GM20431 (cell line): Measurements from ENCODE around the gene KDM4C.
"Not testable (repeated sequence)": the region's sequence is repeated elsewhere in the genome, so short reads cannot be mapped to it uniquely, and the experiment has no call there.

ENCODE experiments used
- in situ Hi-C: fragments of 300-500 bp; cut with MseI, MboI; formaldehyde crosslinking; loops from one replicate; pipeline ENCODE4 v1.15.0; 2020; ENCODE audit warnings: low sequenced_read_pairs; ENCODE audit not compliant: unreplicated experiment

Gene KDM4C

DNA sequence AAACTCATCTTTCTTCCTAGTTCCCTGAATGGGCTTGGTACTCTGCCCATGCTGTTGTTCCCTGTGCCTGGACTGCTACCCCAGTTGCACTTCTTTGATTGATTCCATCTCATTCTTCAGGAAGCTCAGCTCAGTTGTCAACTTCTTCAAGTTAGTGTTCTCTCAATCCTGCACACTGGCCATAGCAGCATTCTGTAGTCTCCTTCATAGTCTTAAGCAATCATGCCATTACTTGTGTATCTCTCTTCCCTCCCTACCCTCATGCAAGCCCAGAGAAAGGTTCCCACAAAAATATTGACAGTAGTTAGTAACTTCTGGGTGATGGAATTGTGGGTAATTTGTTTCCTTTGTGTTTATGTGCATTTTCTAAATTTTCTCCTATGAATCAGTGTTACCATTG is 5.5 kb downstream of the KDM4C start:
- in situ Hi-C loops = no loop called here

DNA sequence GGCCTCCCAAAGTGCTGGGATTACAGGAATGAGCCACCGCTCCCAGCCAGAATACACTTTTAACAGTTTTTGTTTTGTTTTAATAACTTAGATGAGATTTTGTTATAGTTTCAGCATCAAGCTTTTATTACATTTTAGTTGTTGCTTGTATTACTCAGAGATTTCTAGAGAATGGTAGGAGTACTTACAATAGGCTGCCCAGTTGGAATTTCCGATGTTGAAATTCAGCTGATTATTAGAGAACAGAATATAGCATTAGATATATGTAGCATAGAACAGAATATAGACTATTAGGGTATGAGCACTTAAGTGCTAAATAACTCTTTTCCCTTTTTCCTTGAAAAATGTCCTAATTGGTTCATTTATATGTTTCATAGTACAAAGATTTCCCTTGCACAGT is 6.2 kb downstream of the KDM4C start:
- in situ Hi-C loops = no loop called here

DNA sequence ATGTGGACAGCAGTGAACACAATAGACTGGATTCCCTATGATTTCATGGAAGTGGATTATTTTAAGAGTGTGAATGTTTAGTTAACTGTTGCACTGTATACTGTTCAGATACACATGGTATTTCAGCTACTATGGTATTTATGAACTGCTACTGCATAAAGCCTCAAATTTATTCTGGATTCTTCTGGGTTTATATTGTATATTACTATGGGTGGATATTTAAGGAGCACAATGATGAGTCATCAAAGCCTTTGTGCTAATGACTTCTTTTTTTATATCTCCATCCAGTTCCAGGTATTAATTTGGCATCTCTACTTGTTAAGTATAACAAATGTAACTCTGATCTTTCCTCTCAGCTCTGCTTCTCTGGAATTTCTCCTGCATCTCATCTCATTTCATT is 6.8 kb downstream of the KDM4C start:
- in situ Hi-C loops = no loop called here

DNA sequence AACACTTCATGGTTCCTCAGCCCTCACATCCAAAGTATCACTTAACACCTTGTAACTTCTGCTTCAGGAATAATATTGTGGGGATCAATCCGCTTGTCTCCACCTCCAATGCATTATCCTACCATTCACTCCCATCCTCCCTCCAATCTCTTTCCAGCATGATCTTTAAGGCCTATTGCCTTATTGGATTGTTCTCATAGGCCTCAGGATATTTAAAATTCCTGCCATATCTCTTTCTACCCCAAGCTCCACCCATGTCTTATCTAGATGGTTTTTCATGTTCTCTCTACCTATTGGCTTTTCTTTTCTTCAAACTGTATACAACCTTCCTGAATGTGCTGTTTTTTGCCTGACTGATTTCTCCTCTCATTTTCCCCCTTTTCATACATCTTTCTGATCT is 7.2 kb downstream of the KDM4C start:
- in situ Hi-C loops = no loop called here

DNA sequence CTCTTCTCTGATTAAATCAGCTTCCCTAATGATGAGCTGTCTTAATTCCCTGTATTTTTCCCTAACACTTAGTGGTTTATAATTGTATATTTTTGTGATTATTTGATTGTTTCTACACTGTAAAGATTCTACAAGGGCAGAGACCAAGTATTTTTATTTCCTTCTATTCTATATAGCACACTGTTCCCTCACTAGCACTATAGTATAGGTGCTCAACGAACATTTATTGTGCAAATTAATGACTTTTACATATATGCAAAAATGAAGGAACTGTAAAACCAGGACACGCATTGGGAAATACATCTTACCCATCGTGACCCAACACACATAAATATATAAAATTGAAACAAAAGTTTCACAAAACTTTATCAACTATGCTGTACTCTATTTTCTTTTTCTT is 7.6 kb downstream of the KDM4C start:
- in situ Hi-C loops = no loop called here

DNA sequence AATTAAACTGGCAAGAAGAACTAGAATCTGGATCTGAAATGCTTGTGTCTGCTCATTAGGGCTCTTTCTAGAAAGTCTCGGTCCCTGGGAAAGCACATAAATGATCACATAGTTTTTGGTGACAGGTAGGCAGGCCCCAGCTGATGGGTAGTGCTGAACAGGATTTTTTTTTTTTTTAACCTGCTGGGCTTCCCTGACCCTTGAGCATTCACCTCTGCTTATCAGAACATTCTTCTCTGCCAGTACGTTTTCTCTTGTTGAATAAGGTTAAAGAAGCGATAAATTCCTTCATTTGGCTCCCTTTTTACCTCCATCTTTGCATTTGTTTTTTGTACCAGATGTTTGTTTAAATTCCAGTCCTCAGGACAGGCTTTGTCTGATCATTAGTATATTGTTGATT is 8.8 kb downstream of the KDM4C start:
- in situ Hi-C loops = no loop called here

DNA sequence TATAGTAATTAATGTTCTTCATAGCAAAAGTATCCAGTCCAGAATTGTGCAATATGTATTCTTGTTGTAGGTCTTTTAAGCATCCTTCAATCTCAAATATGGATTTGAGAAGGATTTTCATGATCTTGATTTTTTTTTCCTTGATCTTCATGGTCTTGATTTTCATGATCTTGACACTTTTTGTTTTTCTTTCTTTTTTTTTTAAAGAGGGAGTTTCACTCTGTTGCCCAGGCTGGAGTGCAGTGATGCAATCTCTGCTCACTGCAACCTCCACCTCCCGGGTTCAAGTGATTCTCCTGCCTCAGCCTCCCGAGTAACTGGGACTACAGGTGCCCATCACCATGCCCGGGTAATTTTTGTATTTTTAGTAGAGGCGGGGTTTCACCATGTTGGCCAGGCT is 10.8 kb downstream of the KDM4C start:
- in situ Hi-C loops = not testable (repeated sequence)

DNA sequence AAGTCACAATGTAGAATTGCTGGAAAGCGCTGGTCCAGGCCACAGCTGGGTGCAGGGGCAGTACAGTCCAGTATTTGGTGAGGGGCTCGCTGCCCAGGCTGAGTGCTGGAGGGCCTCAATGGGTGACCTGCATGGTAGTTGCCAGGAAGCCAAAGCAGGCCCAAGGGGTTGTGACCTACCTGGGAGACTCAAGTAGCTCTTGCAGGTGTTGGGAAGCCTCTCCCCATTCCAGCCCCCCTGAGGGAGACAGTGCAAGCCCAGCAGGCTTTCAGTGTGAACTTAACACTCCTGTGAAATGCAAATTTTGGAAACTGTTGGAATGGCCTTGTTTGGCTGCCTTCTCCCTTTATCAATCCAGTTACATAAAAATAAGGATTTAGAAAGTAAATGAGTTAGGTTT is 13.9 kb downstream of the KDM4C start:
- in situ Hi-C loops = no loop called here

DNA sequence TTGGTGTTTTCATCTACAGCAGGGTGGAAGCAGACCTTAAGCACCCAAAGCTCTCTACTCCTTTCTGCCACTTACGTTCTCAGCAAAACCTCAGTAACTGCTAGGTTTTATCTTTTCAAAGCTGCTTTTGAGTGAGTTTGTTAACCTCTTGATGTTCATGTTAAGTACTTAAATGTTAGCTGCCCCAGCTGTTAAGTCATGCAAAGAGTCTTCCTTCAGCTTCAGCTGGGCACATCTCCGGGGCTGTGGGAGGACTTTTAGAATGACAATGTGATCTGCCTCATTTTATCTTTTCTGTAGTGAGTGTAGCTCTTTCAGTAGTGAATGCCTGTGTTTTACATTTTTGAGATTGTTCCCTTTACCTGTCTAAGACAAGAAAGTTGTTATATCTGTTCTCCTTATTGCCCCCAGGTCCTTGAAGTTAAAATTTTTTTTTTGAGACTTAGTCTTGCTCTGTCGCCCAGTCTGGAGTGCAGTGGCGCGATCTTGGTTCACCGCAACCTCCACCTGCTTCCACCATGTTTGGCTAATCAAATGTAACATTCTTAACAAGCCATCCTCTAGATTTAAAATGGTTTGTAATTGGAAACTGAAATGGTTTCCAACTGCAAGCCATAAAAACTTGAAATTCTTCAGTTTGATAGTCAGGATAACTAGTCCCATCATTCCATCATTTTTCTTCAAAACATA is 19.6 kb downstream of the KDM4C start:
- in situ Hi-C loops = no loop called here

DNA sequence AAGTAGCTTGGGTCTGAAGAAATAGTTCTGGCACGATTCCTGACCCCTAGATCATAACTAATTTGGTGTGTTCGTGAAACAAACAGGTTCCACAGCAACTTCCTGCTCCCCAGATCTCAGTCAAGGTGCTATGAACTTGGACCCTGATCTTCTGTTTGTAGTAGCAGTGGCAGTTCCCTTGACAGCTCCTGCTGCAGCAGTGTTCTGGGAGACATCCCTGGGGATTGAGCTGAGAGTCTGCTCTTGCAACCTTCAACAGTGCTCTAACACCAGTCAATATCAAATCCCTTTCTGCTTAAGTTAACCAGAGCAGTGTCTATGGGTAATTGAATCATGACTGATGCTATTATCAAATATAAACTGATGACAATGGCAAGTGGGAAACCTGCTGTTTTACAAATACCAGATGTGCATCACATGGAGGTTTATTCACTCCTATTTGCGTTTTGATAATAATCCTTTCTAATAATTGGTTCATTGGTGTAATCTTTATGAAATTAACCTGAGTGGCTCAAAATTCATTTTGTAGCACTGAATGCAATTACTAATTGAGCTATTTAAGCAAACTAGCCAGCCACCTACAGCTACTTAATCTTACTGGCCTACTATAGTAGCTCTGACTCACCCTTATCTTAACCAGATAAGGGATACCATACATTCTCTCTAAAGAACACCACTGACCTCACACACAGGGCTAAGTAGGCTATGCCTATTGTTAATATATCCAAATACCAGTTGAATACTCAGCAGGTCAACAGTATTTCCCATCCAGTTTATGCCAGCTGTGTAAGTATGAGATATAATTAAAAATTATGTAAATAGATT is 21.9 kb downstream of the KDM4C start:
- in situ Hi-C loops = no loop called here

DNA sequence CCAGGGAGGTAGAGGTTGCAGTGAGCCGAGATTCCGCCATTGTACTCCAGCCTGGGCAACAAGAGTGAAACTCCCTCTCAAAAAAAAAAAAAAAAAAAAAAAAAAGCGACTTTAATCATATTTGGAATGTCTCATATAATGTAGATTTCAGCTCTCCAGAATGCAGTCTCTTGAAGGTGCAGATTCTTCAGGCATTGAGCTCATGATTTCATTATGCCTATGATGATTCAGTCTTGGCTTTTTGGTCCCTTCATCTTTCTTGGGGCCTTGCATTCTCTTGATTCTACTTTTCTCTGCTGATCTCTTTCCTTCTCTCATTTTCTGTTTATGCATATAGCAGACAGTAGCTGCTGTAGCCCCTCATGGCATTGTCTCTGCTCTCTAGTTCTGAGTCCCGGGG is 22.9 kb downstream of the KDM4C start:
- in situ Hi-C loops = no loop called here

DNA sequence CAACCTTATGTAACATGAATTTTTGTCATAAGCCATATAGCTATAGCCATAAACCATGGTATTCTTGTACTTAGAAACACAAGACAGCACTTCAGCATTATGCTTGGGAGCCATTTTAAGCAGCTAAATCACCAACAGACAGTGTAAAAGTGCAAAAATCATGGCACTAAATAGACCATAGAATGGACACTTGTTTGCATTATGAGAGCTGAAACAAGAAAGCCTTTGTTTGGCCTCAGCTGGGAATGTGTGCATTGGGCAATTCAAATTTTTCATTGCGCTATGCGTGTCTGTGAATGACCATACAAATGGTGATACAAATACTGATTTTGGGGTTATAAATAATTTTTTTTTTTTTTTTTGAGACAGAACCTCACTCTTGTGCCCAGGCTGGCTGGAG is 23.7 kb downstream of the KDM4C start:
- in situ Hi-C loops = no loop called here

DNA sequence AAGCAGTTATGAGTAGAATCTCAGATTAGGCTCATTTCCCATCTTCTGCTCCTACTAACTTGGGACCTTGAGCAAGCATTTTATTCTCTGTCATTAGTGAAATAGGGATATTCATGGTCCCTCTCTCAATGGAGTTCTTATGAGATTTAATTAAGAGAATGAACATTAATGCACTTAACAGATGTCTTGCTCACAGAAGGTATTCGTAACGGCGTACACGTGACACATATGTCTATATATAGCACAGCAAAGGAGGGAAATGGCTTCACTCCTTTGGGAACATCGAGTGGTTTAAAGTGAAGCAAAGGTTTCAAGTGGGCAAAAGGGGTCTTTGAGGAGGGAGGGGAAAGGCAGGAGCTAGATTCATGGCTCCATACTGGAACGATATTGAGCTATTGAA is 24.6 kb downstream of the KDM4C start:
- in situ Hi-C loops = no loop called here

DNA sequence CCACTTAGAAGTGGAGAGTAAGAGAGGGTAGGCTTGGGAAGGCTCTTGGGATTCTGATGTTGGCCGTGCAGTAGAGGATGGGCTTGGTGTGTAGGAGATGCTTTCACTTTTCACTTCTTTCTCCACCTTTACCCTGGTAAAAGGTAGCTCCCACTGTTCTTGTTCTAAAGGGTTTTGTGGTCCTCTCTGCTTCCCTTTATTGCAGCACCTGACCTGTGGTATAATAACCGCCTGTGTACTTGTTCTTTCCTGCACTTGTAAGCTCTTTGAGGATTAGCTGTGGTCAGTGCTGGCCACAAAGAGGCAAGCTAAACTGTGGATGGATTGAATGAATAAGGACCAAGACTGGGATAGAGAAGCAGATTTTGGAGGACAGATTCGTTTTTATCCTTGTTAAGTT is 25.2 kb downstream of the KDM4C start:
- in situ Hi-C loops = no loop called here

DNA sequence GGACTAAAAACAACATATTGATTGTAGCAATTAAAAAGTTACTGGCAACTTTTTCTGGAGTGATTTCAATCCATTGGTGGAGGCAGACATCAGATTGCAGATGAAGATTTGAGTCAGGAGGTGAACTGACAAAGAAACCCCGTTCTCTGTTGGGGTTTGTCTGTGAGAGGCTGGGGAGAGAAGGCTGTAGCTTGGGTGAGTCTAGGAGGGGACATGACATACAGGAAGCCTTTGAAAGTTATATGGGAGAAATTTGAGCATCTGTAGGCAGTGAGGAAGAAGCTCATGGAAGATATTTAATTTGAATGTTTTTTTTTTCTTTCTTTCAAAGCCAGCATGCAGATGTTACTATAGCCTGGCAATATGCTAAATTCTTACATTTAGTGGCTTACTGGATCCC is 26.0 kb downstream of the KDM4C start:
- in situ Hi-C loops = no loop called here

DNA sequence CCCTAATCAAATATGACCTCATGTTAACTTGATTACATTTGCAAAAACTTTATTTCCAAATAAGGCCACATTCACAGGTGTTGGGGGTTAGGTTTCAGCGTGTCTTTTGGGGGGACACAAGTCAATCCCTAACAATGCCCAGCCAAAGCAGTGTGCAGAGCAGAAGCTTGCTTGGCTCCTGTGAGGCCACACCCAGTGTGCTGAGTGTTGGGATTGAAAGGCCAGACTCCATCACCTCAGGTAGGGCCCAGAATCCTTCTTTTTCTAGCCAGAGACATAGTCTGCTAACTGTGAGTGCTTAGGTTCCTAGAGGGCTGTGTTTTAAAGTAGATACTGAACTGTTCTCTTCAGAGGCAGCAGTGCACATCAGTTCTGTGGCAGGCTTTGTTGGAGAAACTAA is 27.9 kb downstream of the KDM4C start:
- in situ Hi-C loops = no loop called here

DNA sequence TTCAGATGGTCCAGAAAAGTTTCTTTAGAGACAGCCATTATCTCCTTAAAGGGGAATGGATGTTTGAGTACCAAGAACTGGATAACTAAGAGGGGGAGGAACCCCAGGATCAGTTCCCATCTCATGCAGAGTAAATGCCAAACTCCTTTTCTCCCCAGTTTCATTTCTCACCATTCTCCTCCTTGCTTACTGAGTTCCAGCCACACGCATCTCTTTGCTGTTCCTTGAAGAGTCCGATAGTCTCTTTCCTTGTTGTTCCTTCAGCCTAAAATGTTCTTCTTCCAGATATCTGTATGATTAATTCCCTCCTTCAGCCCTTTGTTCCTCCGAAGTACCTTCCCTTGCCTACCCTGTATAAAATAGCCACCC is 30.0 kb downstream of the KDM4C start:
- in situ Hi-C loops = no loop called here

DNA sequence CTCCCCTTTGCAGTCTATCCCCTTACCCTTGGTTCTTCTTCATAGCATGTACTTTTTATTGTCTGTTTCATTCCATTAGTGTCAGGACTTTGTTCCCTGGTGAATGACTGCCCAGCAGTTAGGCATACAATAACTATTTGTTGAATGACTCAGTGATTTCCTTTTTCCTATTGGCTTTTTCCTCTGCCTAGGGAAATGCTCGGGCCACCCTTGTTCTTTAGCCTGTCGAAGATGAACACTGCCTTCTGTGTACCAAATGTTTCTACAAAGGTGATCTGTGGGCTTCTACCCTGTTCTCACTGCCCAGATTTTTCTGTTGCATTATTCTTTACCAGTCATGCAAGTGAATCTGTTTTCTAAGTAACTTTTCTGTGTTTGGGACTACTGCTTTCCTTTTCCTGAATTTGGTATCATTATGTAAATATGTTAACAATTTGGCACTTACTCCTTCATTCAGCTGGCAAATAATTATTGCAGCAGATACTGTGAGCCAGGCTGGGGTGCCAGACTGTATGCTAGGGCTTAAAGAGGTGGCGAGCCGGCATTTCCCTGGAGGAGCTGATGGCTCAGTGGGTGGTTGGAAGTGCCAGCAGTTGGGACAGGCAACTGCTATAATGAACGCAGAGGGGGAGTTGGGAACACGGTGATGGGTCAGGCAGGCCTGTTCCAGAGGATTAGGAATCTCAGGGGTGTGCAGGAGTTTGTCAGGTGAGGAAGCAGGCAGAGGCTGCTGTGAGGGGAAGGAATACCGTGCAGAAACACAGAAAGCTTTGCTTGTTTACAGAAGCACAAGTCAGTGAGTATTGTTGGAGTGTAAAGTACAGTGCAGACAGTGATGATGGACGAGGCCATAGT is 30.6 kb downstream of the KDM4C start:
- in situ Hi-C loops = no loop called here

DNA sequence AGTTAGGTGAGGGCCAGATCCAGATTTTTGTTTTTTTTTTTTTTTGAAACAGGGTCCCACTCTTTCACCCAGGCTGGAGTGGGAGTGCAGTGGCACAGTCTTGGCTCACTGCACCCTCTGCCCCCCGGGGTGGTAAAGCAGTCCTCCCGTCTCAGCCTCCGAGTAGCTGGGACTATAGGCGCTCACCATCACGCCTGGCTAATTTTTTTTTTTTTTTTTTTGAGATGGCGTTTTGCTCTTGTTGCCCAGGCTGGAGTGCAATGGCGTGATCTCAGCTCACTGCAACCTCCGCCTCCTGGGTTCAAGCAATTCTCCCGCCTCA is 31.2 kb downstream of the KDM4C start:
- in situ Hi-C loops = not testable (repeated sequence)

DNA sequence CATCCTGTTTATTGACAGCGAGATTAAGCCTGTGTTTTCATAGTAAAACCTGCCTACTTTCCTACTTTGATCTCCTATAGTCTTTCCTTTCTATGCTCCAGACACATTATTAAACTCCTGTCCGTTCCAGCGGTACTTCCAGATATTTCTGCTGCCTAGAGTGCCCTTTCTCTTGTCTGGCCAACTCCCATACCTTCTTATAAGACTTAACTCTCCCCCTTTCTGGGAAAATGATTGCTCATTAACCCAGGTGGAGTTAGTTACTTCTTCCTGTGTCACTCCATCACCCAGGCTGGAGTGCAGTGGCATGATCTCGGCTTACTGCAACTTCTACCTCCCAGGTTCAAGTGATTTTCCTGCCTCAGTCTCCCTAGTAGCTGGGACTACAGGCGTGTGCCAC is 33.1 kb downstream of the KDM4C start:
- in situ Hi-C loops = no loop called here

DNA sequence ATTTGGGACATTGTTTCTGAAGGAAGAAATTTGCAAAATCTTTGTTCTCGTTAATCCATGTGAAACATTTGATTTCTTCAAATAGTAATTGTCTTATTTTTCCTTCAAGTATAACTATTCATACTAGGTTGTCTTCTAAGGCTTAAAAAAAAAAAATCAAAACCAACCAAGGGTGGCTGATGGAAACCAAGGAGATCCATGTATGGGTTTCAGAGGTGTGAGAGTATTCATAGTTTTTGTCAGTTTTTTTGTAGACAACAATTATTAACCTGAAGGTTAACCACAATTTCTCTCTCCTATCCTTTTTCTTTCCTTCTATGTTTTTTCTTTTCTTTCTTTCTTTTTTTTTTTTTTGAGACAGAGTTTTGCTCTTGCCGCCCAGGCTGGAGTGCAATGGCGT is 35.4 kb downstream of the KDM4C start:
- in situ Hi-C loops = no loop called here
